Kidney tubule cell (primary cell): Measurements from ENCODE around the gene FGFR4.

Source experiments
- DNase-seq: peaks from one replicate; pipeline ENCODE4 v3.0.0-alpha.2; 2018; ENCODE audit warnings: low spot score

The FGFR4 gene

DNA sequence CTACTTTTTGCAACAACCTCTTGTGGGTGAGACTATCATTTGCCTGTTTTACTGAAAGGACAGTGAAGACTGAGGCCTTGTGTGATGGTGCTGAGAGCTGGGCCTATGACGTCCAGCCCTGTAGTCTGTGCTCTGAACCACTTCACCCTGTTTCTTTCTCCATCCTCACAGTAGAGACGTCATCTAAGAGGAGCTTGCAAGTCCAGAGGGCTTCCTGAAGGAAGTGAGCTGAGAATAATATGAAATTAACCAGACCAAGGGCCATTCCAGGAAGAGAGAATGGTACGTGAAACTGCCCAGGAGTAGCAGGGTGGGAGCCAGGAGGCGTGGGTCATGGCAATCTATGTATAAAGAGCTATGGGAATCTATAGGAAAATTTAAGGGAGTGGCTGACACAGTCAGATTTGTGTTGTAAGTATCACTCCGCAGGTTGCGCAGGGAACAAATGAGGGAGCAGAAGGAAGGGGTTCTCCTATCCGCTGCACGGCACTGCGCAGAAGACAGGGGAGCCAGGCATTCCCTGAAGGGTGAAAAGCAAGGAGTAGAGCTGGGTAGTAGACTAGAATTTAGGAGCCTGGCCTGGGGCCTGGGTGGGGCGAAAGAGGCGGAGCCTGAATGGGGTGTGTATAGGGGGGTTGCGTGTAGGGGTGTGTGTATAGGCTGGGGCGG, 596 bp upstream of the FGFR4 start:
- peak; percentile 28 for DNase-seq

DNA sequence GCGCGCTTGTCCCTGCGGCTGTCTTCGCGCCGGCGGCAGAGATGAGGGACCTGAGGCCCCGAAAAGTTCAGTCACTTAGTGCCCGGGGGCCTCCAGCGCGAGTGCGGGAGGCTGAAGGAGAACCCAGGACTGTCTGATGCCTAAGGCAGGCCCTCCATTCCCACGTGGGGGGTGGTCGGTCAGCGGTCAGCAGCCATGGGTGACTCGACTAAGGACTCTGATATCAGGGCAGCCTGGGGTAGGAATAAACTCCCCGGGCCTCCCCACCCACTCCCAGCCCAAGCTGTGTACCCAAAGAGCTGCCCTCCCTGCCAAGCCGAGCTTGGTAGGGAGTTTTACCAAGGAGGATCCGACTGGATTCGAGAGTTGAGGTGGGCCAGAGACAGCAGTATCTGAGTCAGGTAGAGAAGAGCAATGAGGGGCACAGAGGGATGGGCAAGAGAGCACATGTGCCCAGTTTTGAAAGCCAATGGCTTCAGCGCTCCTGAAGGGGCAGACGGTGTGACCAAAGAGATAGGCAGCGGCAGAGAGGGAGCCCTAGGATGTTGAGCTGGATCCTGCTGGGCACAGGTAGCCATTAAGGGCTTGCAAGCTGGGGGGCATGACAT, 787 bp downstream of the FGFR4 start:
- no peak for DNase-seq

DNA sequence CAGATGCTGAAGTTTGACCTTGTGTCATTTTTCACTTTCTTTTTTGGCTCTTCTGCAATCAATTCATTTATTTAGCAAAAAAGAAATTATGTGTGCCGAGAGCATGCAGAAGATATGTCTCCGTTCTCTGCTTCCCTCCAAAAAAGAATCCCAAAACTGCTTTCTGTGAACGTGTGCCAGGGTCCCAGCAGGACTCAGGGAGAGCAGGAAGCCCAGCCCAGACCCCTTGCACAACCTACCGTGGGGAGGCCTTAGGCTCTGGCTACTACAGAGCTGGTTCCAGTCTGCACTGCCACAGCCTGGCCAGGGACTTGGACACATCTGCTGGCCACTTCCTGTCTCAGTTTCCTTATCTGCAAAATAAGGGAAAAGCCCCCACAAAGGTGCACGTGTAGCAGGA, 2.4 kb downstream of the FGFR4 start:
- DNase-seq = no peak

DNA sequence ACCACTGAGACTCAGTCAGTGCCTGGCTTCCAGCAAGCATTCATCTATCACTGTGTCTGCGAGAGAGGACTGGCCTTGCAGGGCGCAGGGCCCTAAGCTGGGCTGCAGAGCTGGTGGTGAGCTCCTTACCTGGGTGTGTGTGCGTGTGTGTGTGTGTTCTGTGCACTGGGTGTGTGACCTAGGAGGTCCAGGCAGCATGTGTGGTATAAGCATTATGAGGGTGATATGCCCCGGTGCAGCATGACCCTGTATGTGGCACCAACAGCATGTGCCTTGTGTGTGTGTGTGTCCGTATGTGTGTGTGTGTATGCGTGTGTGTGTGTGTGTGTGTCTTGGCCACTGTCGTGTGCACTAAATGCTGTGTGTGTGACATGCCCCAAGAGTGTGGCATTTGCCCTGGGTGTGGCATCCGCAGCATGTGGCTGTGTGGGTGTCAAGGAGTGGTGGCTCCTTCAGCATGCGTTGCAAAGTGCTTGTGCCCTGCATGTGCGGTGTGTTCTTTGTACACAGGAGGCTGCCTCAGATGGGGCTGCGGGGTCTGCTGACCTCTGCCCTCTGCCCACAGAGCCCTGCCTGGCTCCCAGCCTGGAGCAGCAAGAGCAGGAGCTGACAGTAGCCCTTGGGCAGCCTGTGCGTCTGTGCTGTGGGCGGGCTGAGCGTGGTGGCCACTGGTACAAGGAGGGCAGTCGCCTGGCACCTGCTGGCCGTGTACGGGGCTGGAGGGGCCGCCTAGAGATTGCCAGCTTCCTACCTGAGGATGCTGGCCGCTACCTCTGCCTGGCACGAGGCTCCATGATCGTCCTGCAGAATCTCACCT, 3.3 kb downstream of the FGFR4 start:
- DNase-seq = no peak

DNA sequence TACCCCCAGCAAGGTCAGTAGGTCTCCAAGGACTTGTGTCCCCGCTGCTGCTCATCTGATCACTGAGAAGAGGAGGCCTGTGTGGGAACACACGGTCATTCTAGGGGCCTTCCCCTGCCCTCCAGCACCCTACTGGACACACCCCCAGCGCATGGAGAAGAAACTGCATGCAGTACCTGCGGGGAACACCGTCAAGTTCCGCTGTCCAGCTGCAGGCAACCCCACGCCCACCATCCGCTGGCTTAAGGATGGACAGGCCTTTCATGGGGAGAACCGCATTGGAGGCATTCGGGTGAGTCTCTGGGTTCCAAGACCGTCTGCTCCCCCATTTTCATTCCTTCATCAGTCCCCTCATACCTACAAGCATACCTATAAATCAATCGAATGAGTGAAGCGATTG, 4.1 kb downstream of the FGFR4 start:
- DNase-seq = no peak

DNA sequence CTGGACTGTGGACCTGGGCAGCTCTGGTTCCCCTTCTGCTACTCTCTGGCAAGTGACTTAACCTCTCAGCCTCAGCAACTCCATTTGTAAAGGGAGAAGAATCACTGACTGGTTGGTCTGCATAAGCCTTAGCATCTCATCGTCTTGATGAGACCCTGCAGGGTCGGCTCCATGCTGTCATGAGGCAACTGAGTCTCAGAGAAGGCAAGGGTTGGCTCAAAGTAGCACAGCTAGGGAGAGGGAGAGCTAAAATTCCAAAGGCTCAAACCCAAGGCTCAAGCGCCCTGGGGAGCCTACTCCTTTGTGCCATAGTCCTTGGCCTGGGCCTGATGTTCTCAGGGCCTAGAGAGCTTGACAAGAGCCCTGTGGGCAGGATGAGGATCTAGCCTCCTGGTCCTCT, 4.5 kb downstream of the FGFR4 start:
- no peak for DNase-seq

DNA sequence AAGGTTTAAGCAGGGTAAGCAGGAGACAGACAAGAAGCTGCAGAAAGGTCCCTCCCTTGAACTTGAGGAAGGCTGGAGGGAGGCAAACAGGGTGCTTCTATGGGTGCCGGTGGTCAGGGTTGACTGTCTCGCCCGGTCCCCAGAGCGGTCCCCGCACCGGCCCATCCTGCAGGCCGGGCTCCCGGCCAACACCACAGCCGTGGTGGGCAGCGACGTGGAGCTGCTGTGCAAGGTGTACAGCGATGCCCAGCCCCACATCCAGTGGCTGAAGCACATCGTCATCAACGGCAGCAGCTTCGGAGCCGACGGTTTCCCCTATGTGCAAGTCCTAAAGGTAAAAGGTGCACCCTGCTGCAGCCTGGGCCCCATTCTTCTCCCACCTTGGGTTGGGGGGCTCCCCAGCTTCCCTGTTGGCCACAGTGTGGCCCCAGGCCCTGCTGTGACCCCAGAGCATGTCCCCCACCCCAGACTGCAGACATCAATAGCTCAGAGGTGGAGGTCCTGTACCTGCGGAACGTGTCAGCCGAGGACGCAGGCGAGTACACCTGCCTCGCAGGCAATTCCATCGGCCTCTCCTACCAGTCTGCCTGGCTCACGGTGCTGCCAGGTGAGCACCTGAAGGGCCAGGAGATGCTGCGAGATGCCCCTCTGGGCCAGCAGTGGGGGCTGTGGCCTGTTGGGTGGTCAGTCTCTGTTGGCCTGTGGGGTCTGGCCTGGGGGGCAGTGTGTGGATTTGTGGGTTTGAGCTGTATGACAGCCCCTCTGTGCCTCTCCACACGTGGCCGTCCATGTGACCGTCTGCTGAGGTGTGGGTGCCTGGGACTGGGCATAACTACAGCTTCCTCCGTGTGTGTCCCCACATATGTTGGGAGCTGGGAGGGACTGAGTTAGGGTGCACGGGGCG, 5.7 kb downstream of the FGFR4 start:
- DNase-seq = no peak

DNA sequence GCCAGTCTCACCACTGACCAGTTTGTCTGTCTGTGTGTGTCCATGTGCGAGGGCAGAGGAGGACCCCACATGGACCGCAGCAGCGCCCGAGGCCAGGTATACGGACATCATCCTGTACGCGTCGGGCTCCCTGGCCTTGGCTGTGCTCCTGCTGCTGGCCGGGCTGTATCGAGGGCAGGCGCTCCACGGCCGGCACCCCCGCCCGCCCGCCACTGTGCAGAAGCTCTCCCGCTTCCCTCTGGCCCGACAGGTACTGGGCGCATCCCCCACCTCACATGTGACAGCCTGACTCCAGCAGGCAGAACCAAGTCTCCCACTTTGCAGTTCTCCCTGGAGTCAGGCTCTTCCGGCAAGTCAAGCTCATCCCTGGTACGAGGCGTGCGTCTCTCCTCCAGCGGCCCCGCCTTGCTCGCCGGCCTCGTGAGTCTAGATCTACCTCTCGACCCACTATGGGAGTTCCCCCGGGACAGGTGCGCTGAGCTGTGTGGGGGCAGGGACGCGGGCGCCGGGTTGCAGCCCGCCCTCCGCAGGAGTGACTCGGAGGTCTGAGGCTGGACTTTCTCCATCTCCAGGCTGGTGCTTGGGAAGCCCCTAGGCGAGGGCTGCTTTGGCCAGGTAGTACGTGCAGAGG, 6.5 kb downstream of the FGFR4 start:
- no peak for DNase-seq

DNA sequence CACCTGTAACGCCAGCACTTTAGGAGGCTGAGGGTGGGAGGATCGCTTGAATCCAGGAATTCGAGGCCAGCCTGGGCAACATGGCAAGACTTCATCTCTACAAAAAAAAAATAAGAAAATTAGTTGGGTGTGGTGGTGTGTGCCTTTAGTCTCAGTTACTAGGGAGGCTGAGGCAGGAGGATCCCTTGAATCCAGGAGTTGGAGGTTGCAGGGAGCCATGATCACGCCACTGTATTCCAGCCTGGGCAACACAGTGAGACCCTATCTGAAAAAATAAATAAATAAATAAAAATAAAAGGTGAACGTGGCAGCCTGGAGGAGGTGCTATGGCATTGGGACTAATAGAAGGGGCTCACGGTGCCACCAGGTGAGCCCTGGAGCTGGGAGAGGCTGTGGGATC, 7.1 kb downstream of the FGFR4 start:
- no peak for DNase-seq

DNA sequence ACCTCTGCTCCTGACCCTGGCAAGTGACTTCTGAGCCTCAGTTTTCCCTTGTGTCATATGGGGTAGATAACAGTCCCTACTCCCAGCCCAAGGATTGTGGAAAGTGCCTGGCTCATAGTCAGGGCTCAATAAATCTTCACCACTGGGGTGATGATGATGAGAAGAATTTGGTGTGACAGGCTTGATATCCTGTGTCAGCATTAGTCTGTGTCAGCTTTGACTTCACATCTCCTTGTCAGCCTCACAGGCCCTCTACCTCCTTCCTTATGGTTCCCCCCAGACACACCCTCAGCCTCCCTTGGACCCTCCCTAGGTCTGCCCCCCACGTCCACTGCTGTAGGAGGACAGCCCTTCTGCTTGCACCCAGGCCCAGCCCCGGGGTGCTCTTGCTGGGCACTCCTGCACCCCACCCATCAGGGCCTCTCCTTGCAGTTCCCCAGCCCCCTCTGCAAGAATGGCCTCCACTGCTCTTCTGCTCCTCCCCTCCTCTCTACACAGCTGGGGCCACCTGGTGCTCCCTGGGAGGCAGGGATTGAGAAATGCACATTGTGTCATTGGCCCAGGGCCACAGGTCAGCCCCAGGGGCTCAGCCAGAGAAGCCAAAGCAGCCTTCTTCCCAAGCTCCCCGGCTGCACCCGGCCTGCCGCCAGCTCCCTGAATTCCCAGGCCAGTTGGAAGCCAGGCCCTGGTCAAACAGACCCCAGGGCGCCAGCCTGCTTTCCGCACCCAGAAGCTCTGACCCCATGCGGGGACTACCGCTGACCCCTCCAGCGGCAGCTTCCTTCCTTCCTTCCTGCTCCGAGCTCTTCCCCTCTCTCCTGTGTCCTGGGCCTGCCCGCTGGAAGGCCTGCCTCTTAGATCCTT, 7.7 kb downstream of the FGFR4 start:
- DNase-seq = peak; percentile 36

DNA sequence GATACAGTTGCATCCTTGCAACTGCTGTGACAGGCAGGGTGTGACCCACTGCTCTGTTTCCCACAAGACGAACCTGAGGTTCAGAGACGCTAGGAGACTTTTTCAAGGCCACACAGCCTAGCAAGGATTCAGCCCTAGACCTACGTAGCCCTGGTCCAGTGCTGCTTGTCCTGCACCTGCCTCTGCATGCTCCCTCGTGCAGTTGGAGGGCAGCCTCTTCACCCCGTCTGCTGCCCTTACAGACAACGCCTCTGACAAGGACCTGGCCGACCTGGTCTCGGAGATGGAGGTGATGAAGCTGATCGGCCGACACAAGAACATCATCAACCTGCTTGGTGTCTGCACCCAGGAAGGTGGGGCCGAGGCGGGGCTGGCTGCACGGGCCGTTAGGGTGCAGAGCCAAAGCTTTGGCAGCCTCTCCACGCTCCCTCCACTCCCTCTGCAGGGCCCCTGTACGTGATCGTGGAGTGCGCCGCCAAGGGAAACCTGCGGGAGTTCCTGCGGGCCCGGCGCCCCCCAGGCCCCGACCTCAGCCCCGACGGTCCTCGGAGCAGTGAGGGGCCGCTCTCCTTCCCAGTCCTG, 8.5 kb downstream of the FGFR4 start:
- no peak for DNase-seq

DNA sequence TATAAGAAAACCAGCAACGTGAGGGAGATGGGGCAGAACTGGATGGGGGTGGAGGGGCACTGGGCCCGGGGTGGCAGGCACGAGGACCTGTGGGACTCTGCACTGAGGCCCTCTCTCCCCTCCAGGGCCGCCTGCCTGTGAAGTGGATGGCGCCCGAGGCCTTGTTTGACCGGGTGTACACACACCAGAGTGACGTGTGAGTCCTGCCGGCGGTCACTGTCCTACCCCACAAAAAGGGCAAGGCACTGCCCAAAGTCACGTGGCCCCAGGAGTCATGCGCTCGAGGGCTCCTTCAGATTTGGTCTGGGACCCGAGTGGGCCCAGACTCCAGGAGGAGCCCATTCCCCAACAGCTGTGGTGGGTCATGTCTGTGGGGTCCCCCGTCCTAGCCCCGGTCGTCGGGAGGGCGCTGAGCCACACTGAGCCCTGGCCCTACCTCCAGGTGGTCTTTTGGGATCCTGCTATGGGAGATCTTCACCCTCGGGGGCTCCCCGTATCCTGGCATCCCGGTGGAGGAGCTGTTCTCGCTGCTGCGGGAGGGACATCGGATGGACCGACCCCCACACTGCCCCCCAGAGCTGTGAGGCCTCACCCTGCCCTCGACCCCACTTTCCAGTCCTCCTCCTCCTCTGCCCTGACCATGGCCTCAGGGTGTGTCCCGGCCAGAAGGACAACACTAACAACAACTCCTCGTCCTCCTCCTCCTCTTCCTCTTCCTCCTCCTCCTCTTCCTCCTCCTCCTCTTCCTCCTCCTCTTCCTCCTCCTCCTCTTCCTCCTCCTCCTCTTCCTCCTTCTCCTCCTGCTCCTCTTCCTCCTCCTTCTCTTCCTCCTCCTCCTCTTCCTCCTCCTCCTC, 9.7 kb downstream of the FGFR4 start:
- no peak for DNase-seq

DNA sequence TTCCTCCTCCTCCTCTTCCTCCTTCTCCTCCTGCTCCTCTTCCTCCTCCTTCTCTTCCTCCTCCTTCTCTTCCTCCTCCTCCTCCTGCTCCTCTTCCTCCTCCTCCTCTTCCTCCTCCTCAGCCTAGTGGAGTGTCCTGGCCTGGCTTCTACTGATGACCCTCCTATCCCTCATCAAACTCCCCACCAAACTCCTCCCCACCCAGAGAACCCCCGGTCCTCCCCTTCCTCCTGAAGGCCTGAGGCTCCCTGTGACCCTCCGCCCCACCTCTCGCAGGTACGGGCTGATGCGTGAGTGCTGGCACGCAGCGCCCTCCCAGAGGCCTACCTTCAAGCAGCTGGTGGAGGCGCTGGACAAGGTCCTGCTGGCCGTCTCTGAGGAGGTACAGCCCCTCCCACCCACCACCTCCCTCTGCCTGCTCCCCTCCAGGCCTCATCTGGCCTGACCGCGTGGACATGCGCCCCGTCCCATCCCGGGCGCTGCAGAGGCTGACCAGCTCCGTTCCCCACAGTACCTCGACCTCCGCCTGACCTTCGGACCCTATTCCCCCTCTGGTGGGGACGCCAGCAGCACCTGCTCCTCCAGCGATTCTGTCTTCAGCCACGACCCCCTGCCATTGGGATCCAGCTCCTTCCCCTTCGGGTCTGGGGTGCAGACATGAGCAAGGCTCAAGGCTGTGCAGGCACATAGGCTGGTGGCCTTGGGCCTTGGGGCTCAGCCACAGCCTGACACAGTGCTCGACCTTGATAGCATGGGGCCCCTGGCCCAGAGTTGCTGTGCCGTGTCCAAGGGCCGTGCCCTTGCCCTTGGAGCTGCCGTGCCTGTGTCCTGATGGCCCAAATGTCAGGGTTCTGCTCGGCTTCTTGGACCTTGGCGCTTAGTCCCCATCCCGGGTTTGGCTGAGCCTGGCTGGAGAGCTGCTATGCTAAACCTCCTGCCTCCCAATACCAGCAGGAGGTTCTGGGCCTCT, 10.6 kb downstream of the FGFR4 start:
- no peak for DNase-seq

DNA sequence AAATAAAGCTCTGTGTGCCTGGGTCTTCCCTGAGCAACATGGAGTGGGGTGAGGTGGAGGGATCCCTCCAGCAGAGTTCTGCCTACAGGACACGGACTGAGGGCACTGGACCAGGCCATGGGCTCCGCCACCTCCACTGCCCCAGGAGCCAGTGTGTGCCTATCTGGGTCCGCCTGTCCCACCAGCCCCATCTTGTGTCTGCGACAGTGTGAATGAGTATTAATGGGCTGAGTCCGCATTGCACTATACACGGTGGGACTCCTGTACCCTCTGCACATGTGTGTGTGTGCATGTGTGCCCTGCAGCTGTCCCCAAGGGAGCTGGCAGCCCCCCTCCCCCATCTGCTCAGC, 11.4 kb downstream of the FGFR4 start:
- DNase-seq = no peak

DNA sequence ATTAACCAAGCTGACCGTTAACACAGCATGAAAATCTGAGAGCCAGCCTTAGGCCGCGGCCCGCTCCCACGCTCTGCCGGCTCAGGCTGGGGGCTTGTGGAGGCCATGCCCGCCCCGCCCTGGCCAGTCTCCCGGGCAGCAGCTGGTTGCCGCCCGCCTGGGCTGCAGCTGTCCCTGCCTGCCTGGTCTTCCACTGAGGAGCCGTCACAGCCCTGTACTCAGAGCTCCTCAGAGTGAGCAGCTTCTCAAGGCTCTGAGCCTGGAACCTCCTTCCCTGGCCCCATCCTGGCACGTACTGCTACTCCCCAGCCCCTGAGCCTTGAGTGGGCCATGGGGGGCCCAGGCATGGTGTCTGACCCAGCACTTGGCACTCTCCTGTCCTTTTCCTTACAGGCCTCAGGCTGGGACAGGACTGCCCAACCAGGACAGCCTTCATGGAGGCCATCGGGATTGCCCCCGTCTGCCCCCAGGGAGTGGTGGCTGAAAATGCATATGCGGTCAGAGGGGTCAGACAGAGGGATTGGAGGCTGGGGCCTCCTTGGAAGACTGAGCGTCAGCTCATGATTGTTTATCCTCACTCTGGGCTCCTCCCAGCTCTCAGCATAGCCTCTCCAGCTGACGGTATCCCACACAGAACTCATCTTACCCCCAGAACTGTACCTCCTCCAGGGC, 11.9 kb downstream of the FGFR4 start:
- no peak for DNase-seq

DNA sequence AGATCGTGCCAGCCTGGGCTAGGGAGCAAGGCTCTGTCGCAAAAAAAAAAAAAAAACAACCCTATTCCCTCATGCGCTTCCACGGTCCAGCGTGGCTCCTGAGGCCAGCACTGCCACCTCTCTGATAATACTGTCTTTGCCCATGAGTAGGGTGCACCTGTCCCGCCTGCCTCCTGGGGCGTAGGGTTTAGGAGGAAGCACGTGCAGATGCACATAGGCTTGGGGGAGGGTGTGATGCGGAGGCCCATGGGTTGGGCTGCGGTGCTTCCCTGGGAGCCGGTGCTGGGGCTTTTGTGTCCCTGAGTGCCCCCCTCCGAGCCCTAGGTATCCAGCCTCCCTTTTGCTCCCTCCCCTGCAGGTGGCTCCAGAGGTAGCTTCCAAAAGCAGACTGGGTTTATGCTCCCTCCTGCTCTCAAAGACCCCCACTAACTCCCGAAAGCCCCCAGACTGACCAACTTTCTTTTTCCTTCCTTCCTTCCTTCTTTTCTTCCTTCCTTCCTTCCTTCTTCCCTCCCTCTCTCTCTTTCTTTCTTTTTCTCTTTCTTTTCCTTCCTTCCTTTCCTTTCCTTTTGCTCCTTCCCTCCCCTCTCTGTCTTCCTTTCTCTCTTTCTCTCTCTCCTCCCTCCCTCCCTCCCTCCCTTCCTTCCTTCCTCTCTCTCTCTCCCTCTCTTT, 12.8 kb downstream of the FGFR4 start:
- DNase-seq = no peak

DNA sequence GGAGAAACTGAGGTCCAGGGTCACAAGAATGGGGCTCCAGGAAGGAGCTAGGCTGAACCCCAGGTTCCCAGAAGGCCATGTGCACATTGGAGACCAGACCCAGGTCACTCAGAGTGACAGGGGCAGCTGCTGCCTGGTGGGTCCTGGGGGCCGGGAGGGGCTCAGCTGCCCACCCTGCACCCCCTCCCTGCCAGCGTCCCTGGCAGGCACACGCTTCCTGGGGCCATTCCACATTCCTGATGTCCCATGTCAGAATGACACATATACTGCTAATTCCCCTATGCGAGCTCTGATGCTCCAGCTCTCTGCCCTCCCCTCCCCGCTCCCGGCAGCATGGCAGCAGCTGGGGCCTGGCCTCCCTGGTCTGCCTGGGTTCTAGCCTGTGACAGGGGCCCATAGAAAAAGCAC, 14.0 kb downstream of the FGFR4 start:
- peak; percentile 70 for DNase-seq
